Mesothelial cell of epicardium (in vitro differentiated cells): ENCODE data around the gene C4BPA. TPM values are rescaled to one million over a fixed set of nuclear protein-coding genes. Genes with fewer than 3 reads are reported as not detected.

Source experiments
- DNase-seq, 2 experiments: peaks; one replicate each; pipeline ENCODE4 v3.0.0; 2021; ENCODE audit warnings: low spot score in 2 of 2; ENCODE audit not compliant: unreplicated experiment in 2 of 2
- H3K27ac Mint-ChIP-seq: 2 replicates; pipeline ENCODE4 v1.8.0; 2021; ENCODE audit warnings: mixed read lengths
- H3K27me3 Mint-ChIP-seq: 2 replicates; pipeline ENCODE4 v1.8.0; 2021; ENCODE audit warnings: low read depth, mixed read lengths
- H3K36me3 Mint-ChIP-seq: 2 replicates; pipeline ENCODE4 v1.8.0; 2021; ENCODE audit warnings: mixed read lengths
- H3K4me1 Mint-ChIP-seq: 2 replicates; pipeline ENCODE4 v1.8.0; 2021; ENCODE audit warnings: mixed read lengths
- H3K4me3 Mint-ChIP-seq: 2 replicates; pipeline ENCODE4 v1.8.0; 2021; ENCODE audit warnings: mild to moderate bottlenecking, moderate library complexity, mixed read lengths
- H3K9me3 Mint-ChIP-seq: 2 replicates; pipeline ENCODE4 v1.8.0; 2021; ENCODE audit warnings: mixed read lengths
- CTCF ChIP-seq: fragments of 200-600 bp; sonication (generic); IDR thresholded peaks from one replicate; pipeline ENCODE4 v1.5.0; 2021; ENCODE audit warnings: antibody characterized with exemption; ENCODE audit not compliant: unreplicated experiment
- total RNA-seq: library from RNA; stranded (reverse); gene quantifications from 3 replicates; pipeline ENCODE4 v1.2.1, GENCODE V29; 2021

C4BPA gene
- total RNA-seq, 1 donor from 2014 or later: 0.20 TPM

- no peak for TF ChIP-seq CTCF
- H3K27ac Mint-ChIP-seq: no peak overlapping the region
- no peak for DNase-seq
- no peaks in the 10 kb centered on the region for H3K27me3 Mint-ChIP-seq
- H3K36me3 Mint-ChIP-seq: no peaks in the 10 kb centered on the region
- H3K9me3 Mint-ChIP-seq: peaks cover 19% of the 10 kb centered on the region
- H3K4me1 Mint-ChIP-seq: no peaks in the 10 kb centered on the region
- H3K4me3 Mint-ChIP-seq: no peak overlapping the region
Measured at GRCh38 chr1:207164086-207164485, 60.1 kb downstream of the C4BPA start.

- no peak overlapping the region for H3K4me3 Mint-ChIP-seq
Measured at GRCh38 chr1:207172321-207172720, 68.3 kb downstream of the C4BPA start.

GRCh38 chr1:207172885-207173284 lies 68.9 kb downstream of the C4BPA start:
- Mint-ChIP-seq H3K27ac (no peak overlapping the region), H3K27me3 (peaks cover under 1% of the 10 kb centered on the region), H3K9me3 (peaks cover 4% of the 10 kb centered on the region), H3K4me3 (no peak overlapping the region), H3K4me1 (no peaks in the 10 kb centered on the region), H3K36me3 (no peaks in the 10 kb centered on the region)
- no peak for TF ChIP-seq CTCF
- DNase-seq: no peak

More at GRCh38 chr1:207172321-207172720, 68.3 kb downstream of the C4BPA start:
- Mint-ChIP-seq H3K9me3 (peaks cover 4% of the 10 kb centered on the region), H3K27ac (no peak overlapping the region), H3K36me3 (no peaks in the 10 kb centered on the region), H3K4me1 (no peaks in the 10 kb centered on the region), H3K27me3 (no peaks in the 10 kb centered on the region)
- no peak for DNase-seq
- TF ChIP-seq CTCF: no peak

GRCh38 chr1:207173396-207173795 lies 69.4 kb downstream of the C4BPA start:
- no peaks in the 10 kb centered on the region for H3K36me3 Mint-ChIP-seq
- H3K27ac Mint-ChIP-seq: no peak overlapping the region
- H3K4me1 Mint-ChIP-seq: no peaks in the 10 kb centered on the region
- TF ChIP-seq CTCF: no peak
- H3K4me3 Mint-ChIP-seq: no peak overlapping the region
- peaks cover 5% of the 10 kb centered on the region for H3K27me3 Mint-ChIP-seq
- H3K9me3 Mint-ChIP-seq: peaks cover 4% of the 10 kb centered on the region
- DNase-seq: no peak

- Mint-ChIP-seq H3K36me3 (no peaks in the 10 kb centered on the region), H3K27ac (no peak overlapping the region), H3K4me1 (no peaks in the 10 kb centered on the region), H3K9me3 (no peaks in the 10 kb centered on the region), H3K27me3 (peaks cover 5% of the 10 kb centered on the region), H3K4me3 (no peak overlapping the region)
- no peak for DNase-seq
- TF ChIP-seq CTCF: no peak
Measured at GRCh38 chr1:207174913-207175312, 70.9 kb downstream of the C4BPA start.

- no peak for DNase-seq
- Mint-ChIP-seq H3K9me3 (no peaks in the 10 kb centered on the region), H3K4me1 (no peaks in the 10 kb centered on the region), H3K4me3 (no peak overlapping the region), H3K27me3 (peaks cover 5% of the 10 kb centered on the region), H3K36me3 (no peaks in the 10 kb centered on the region), H3K27ac (no peak overlapping the region)
- no peak for TF ChIP-seq CTCF
Measured at GRCh38 chr1:207179036-207179435, 75.0 kb downstream of the C4BPA start.
